Erythroblast (primary cell): ENCODE data around the gene OGT.

Experiments
- GATA1 ChIP-seq: IDR thresholded peaks from 2 replicates; pipeline ENCODE4 v1.6.1; 2011; ENCODE audit warnings: low read depth, mild to moderate bottlenecking, control low read depth, low read length, moderate library complexity
- POLR2A ChIP-seq: IDR thresholded peaks from 2 replicates; pipeline ENCODE4 v1.6.1; 2011; ENCODE audit warnings: mild to moderate bottlenecking, low read length

DNA sequence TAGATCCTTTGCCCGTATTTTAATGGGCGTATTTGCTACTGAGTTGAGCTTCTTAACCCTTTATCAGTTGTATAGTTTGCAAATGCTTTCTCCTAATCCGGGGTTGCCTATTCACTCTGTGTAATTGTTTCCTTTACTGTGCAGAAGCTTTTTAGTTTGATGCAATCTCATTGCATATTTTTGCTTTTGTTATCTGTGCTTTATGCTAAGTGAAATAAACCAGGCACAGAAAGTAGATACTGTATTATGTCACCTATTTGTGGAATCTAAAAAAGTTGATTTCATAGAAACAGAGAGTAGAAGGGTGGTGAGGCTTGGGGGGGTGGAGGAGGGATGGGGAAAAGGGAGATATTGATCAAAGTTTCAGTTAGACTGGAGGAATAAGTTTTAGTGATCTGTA is 17.7 kb downstream of the OGT start:
- TF ChIP-seq POLR2A, result no peak
- no peak for TF ChIP-seq GATA1
